WTC11 (cell line): ENCODE data around the gene DBN1. TPM values are rescaled to one million over a fixed set of nuclear protein-coding genes. Genes with fewer than 3 reads are reported as not detected.

ENCODE experiments used
- ATAC-seq: fragments of 200-7000 bp; cut with Tn5 transposase; 2 replicates; pipeline ENCODE4 v1.10.0; 2021; ENCODE audit warnings: mild to moderate bottlenecking, moderate library complexity
- CTCF ChIA-PET: fragments of 300-600 bp; sonication (Branson Sonifier 250); formaldehyde crosslinking; loops from one replicate; lab custom pipeline; 2021; ENCODE audit warnings: antibody characterized with exemption; lab: Charles Lee
- POLR2A ChIA-PET: fragments of 350-600 bp; sonication (Branson Sonifier 250); formaldehyde crosslinking; loops from one replicate; lab custom pipeline; 2021; ENCODE audit warnings: antibody characterized with exemption; lab: Charles Lee
- DNase-seq: peaks from one replicate; pipeline ENCODE4 v3.0.0; 2021; ENCODE audit warnings: low spot score
- H3K27ac Mint-ChIP-seq: 2 replicates; pipeline ENCODE4 v1.8.0; 2021; ENCODE audit warnings: mixed read lengths
- H3K27me3 Mint-ChIP-seq: 2 replicates; pipeline ENCODE4 v1.8.0; 2021; ENCODE audit warnings: low read depth, mild to moderate bottlenecking, moderate library complexity, mixed read lengths
- H3K36me3 Mint-ChIP-seq: 2 replicates; pipeline ENCODE4 v1.8.0; 2021; ENCODE audit warnings: mixed read lengths
- H3K4me1 Mint-ChIP-seq: 2 replicates; pipeline ENCODE4 v1.8.0; 2022; ENCODE audit warnings: mixed read lengths
- H3K4me3 Mint-ChIP-seq: 2 replicates; pipeline ENCODE4 v1.8.0; 2021; ENCODE audit warnings: mild to moderate bottlenecking, moderate library complexity, mixed read lengths
- H3K9me3 Mint-ChIP-seq: 2 replicates; pipeline ENCODE4 v1.8.0; 2021; ENCODE audit warnings: mixed read lengths
- ATF1 ChIP-seq: sonication (generic); formaldehyde crosslinking; IDR thresholded peaks from 2 replicates; pipeline ENCODE4 v1.8.1; 2023; ENCODE audit warnings: mild to moderate bottlenecking, moderate library complexity, missing genetic modification reagents
- CBFB ChIP-seq: sonication (generic); formaldehyde crosslinking; IDR thresholded peaks from 2 replicates; pipeline ENCODE4 v1.8.1; 2022; ENCODE audit warnings: mild to moderate bottlenecking, low read depth, missing genetic modification reagents
- ETV6 ChIP-seq: sonication (generic); formaldehyde crosslinking; IDR thresholded peaks from 2 replicates; pipeline ENCODE4 v1.8.1; 2022; ENCODE audit warnings: mild to moderate bottlenecking, missing genetic modification reagents
- FOXK1 ChIP-seq: sonication (generic); formaldehyde crosslinking; IDR thresholded peaks from 2 replicates; pipeline ENCODE4 v1.8.0; 2022; ENCODE audit warnings: mild to moderate bottlenecking, moderate library complexity, missing genetic modification reagents
- FOXP4 ChIP-seq: sonication (generic); formaldehyde crosslinking; IDR thresholded peaks from 2 replicates; pipeline ENCODE4 v1.8.0; 2022; ENCODE audit warnings: mild to moderate bottlenecking, missing genetic modification reagents
- GABPB1 ChIP-seq: sonication (generic); formaldehyde crosslinking; IDR thresholded peaks from 2 replicates; pipeline ENCODE4 v1.8.1; 2023; ENCODE audit warnings: mild to moderate bottlenecking, missing genetic modification reagents
- KAT7 ChIP-seq: sonication (generic); formaldehyde crosslinking; IDR thresholded peaks from 2 replicates; pipeline ENCODE4 v1.8.1; 2023; ENCODE audit warnings: missing genetic modification reagents, mild to moderate bottlenecking, borderline replicate concordance
- NFATC4 ChIP-seq: fragments of 250-450 bp; sonication (Bioruptor Pico); IDR thresholded peaks from 2 replicates; pipeline ENCODE4 v1.9.0; 2021; ENCODE audit warnings: mild to moderate bottlenecking
- NFE2L1 ChIP-seq: sonication (generic); formaldehyde crosslinking; IDR thresholded peaks from 2 replicates; pipeline ENCODE4 v1.8.1; 2023; ENCODE audit warnings: missing genetic modification reagents
- RELA ChIP-seq: sonication (generic); formaldehyde crosslinking; IDR thresholded peaks from 2 replicates; pipeline ENCODE4 v1.8.1; 2022; ENCODE audit warnings: missing genetic modification reagents, mild to moderate bottlenecking, borderline replicate concordance
- SMAD4 ChIP-seq: sonication (generic); formaldehyde crosslinking; IDR thresholded peaks from 2 replicates; pipeline ENCODE4 v1.8.0; 2022; ENCODE audit warnings: mild to moderate bottlenecking, missing genetic modification reagents
- TCF7 ChIP-seq: sonication (generic); formaldehyde crosslinking; IDR thresholded peaks from 2 replicates; pipeline ENCODE4 v1.8.0; 2022; ENCODE audit warnings: mild to moderate bottlenecking, low read depth, missing genetic modification reagents, moderate library complexity
- ZNF219 ChIP-seq: sonication (generic); formaldehyde crosslinking; IDR thresholded peaks from 2 replicates; pipeline ENCODE4 v1.8.0; 2023; ENCODE audit warnings: missing genetic modification reagents, mild to moderate bottlenecking, borderline replicate concordance
- ZNF416 ChIP-seq: fragments of 250-450 bp; sonication (Bioruptor Pico); IDR thresholded peaks from 2 replicates; pipeline ENCODE4 v1.9.0; 2021; ENCODE audit warnings: mild to moderate bottlenecking, inconsistent platforms
- ZNF423 ChIP-seq: fragments of 250-450 bp; sonication (Bioruptor Pico); IDR thresholded peaks from 2 replicates; pipeline ENCODE4 v2.1.2; 2022; ENCODE audit warnings: mild to moderate bottlenecking, moderate library complexity
- ZNF532 ChIP-seq: fragments of 250-450 bp; sonication (Bioruptor Pico); IDR thresholded peaks from 2 replicates; pipeline ENCODE4 v1.9.0; 2021; ENCODE audit warnings: mild to moderate bottlenecking, borderline replicate concordance
- ZNF671 ChIP-seq: fragments of 250-450 bp; sonication (Bioruptor Pico); IDR thresholded peaks from 2 replicates; pipeline ENCODE4 v1.8.0; 2021; ENCODE audit warnings: mild to moderate bottlenecking
- total RNA-seq: library from RNA; stranded (reverse); gene quantifications from 3 replicates; pipeline ENCODE4 v1.2.3, GENCODE V29; 2021
- TF ChIP-seq, protein P1 (sequence below): fragments of 250-450 bp; sonication (Bioruptor Pico); IDR thresholded peaks from 2 replicates; pipeline ENCODE4 v1.9.0; 2021; ENCODE audit warnings: moderate library complexity, mild to moderate bottlenecking, inconsistent platforms, borderline replicate concordance
- TF ChIP-seq, protein P2 (sequence below): fragments of 250-450 bp; sonication (Bioruptor Pico); IDR thresholded peaks from 2 replicates; pipeline ENCODE4 v1.9.0; 2021; ENCODE audit warnings: mild to moderate bottlenecking
- TF ChIP-seq, protein P3 (sequence below): sonication (generic); formaldehyde crosslinking; IDR thresholded peaks from 2 replicates; pipeline ENCODE4 v1.8.1; 2022; ENCODE audit warnings: missing genetic modification reagents, borderline replicate concordance

DBN1 gene
- total RNA-seq, 1 experiment from 2014 or later: 288 TPM

DNA sequence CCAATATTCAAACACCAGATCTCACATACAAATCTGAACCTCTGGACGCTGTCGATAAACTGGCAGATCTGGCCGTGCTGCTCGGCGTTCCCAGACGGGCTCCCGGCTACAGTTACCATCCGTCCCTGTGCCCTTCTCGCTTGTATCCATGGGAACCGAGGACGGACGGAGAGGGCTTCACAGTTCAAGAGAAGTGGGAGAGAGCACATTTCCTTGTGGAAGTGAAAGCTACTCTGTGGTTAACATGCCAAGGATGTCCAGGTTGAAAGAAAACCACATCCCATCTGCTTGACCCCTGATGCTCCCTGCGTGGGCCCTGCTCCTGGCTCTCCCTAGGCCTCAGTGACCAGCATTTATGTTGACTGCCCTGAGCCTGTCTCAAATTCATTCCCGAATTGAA, 6.3 kb upstream of the DBN1 start:
- CTCF ChIA-PET: interaction anchor here (16.7 kb wide), 1 partner anchor 14 kb away, joined by 230 read pairs; the partner anchor contains the start of gene PDLIM7
- Mint-ChIP-seq H3K4me3 (no peak overlapping the region), H3K4me1 (peaks cover 19% of the 10 kb centered on the region), H3K36me3 (peaks cover 15% of the 10 kb centered on the region)
- TF ChIP-seq KAT7 (CRISPR knock-in tag) (no peak), ZNF671 (0 out of 2 replicates have a peak, but pooled peaks have one; percentile 15)
- TF ChIP-seq, all 79 proteins: peak for 1
- Mint-ChIP-seq H3K27me3 (no peaks in the 10 kb centered on the region), H3K27ac (peak overlapping the region; percentile 63), H3K9me3 (no peaks in the 10 kb centered on the region)
- POLR2A ChIA-PET: interaction anchor here (0.7 to 5.9 kb wide), 3 partner anchors 14 to 109 kb away, joined by 3 to 43 read pairs (median 10); partner anchors contain the start of gene PDLIM7
- no peak for ATAC-seq
- DNase-seq: no peak

GRCh38 chr5:177478711-177479646, 5.5 kb upstream of the DBN1 start:
- peaks cover 27% of the 10 kb centered on the region for H3K4me1 Mint-ChIP-seq
- no peaks in the 10 kb centered on the region for H3K27me3 Mint-ChIP-seq
- H3K36me3 Mint-ChIP-seq: peaks cover 7% of the 10 kb centered on the region; the same call in 1 of the 2 replicates
- no peak for DNase-seq
- no peaks in the 10 kb centered on the region for H3K9me3 Mint-ChIP-seq
- no peak for ATAC-seq
- H3K27ac Mint-ChIP-seq: peak overlapping the region; percentile 57; the same call in 1 of the 2 replicates
- no peak for TF ChIP-seq ZNF219 (CRISPR knock-in tag)
- no peak for TF ChIP-seq ZNF416
- TF ChIP-seq, protein P1, sequence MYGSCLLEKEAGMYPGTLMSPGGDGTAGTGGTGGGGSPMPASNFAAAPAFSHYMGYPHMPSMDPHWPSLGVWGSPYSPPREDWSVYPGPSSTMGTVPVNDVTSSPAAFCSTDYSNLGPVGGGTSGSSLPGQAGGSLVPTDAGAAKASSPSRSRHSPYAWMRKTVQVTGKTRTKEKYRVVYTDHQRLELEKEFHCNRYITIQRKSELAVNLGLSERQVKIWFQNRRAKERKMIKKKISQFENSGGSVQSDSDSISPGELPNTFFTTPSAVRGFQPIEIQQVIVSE (CRISPR knock-in tag): peak; percentile 21; the same call in 1 of the 2 replicates
- TF ChIP-seq NFATC4 (CRISPR knock-in tag): 0 out of 2 replicates have a peak, but pooled peaks have one; percentile 35
- no peak for TF ChIP-seq RELA (CRISPR knock-in tag)
- no peak for TF ChIP-seq ZNF423 (CRISPR knock-in tag)
- no peak for TF ChIP-seq SMAD4 (CRISPR knock-in tag)
- peak; percentile 82 for TF ChIP-seq GABPB1 (CRISPR knock-in tag)
- TF ChIP-seq ETV6 (CRISPR knock-in tag): no peak
- no peak for TF ChIP-seq FOXK1 (CRISPR knock-in tag)
- TF ChIP-seq NFE2L1 (CRISPR knock-in tag): no peak
- POLR2A ChIA-PET: interaction anchor here (0.9 to 5.9 kb wide), 4 partner anchors 14 to 24 kb away, joined by 8 to 43 read pairs (median 10); partner anchors contain the start of gene PDLIM7
- H3K4me3 Mint-ChIP-seq: no peak overlapping the region
- CTCF ChIA-PET: interaction anchor here (0.9 to 16.7 kb wide), 7 partner anchors 14 to 169 kb away, joined by 3 to 230 read pairs (median 13); partner anchors contain the start of gene PDLIM7

DNA sequence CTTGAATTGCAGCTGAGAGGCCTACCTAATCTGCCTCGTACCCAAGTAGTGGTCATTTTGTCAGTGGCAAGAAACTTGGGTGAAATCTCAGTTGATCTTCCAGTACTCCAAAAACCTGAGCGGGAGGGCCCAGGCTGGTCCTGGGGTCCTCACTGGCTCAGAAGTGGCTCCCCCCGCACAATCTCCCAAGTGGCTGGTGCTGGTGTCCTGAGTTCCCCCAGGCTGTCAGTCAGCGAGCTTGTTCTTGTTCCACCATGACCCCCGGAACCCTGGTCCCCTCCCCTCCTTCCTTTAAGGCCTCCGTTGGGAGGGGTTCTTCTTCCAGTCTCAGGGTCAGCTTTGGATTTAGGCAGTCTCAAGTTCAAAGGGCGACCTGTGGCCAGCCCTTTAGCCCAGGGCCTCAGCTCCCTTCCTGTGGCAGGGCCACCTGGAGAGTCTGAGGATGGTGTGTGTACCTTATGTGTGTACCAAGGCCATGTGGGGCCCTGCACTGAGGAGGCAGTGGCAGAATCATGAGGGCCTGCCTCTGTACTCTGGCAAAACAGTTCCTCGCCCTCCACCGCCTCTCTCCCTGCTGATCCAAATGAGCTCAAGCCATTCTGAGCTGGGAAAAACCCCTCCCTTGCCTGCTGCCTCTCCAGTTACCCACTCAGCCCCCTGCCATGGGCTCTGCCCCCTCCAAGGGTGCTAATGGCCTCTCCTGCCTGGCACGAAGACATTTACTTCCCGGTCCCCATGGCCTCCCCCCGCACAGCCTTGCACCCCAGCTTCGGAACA, 4.5 kb upstream of the DBN1 start:
- Mint-ChIP-seq H3K9me3 (no peaks in the 10 kb centered on the region), H3K27me3 (no peaks in the 10 kb centered on the region), H3K27ac (0 out of 2 replicates have a peak overlapping the region, but pooled peaks have one; percentile 71), H3K4me1 (peaks cover 30% of the 10 kb centered on the region), H3K4me3 (no peak overlapping the region), H3K36me3 (peaks cover under 1% of the 10 kb centered on the region; the same call in 1 of the 2 replicates)
- POLR2A ChIA-PET: interaction anchor here (0.9 to 5.9 kb wide), 6 partner anchors 15 to 51 kb away, joined by 3 to 43 read pairs (median 8); partner anchors contain the start of genes GRK6 and PDLIM7
- ATAC-seq (no peak), DNase-seq (no peak)
- CTCF ChIA-PET: interaction anchor here (0.9 to 16.7 kb wide), 8 partner anchors 15 to 168 kb away, joined by 3 to 230 read pairs (median 12); partner anchors contain the start of gene PDLIM7
- TF ChIP-seq FOXP4: no peak
- TF ChIP-seq CBFB (CRISPR knock-in tag): no peak
- TF ChIP-seq ATF1 (CRISPR knock-in tag): no peak
- no peak for TF ChIP-seq ZNF532 (CRISPR knock-in tag)
- TF ChIP-seq, protein P2, sequence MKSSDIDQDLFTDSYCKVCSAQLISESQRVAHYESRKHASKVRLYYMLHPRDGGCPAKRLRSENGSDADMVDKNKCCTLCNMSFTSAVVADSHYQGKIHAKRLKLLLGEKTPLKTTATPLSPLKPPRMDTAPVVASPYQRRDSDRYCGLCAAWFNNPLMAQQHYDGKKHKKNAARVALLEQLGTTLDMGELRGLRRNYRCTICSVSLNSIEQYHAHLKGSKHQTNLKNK (CRISPR knock-in tag): no peak
- TF ChIP-seq TCF7: no peak
- TF ChIP-seq, protein P3, sequence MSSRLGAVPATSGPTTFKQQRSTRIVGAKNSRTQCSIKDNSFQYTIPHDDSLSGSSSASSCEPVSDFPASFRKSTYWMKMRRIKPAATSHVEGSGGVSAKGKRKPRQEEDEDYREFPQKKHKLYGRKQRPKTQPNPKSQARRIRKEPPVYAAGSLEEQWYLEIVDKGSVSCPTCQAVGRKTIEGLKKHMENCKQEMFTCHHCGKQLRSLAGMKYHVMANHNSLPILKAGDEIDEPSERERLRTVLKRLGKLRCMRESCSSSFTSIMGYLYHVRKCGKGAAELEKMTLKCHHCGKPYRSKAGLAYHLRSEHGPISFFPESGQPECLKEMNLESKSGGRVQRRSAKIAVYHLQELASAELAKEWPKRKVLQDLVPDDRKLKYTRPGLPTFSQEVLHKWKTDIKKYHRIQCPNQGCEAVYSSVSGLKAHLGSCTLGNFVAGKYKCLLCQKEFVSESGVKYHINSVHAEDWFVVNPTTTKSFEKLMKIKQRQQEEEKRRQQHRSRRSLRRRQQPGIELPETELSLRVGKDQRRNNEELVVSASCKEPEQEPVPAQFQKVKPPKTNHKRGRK (CRISPR knock-in tag): no peak
